Suppressor macrophage (primary cell): ENCODE data around the gene HECTD4.
"Not testable (repeated sequence)": the region's sequence is repeated elsewhere in the genome, so short reads cannot be mapped to it uniquely, and the experiment has no call there.

Experiments used
- DNase-seq, 4 experiments: peaks; one replicate each; pipeline ENCODE4 v3.0.0-alpha.2; 2020 to 2022

Gene HECTD4

DNA sequence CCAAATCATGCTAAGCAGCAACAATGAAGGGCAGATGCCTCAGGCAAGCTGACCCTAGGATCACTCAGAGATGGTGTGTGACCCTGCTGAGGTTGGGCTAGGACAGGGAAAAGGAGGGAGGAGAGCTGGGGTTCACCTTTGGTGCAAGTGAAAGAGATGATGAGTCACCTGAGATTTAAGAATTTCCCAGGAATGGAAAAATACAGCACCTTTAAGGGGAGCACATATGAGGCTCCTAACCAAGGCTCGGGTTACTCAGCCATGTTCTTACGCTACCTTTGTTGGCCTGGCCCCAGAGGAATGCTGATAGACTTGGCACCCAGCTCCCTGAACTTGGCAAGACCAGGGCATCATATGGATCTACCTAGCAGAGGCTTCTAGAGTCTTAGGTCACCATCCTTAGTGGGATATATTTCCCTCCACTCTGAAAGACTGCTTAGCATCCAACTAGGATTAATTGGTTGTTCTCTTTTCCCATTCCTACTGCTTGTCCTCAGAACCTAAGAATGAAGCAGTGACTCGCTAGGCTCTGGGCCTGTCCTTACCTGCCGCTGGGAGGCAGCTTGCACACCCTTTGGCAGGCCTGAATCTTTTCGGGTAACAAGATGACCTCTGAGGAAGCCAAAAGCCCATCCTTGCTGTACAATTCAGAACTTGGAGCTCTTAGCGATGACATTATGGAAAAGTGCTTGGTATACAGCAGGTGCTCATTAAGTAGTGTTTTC lies 269.7 kb downstream of the HECTD4 start:
- DNase-seq = no peak

GRCh38 chr12:112111931-112112330 lies 270.3 kb downstream of the HECTD4 start:
- DNase-seq = peak in 2 of 4 experiments; percentile 36 to 41

DNA sequence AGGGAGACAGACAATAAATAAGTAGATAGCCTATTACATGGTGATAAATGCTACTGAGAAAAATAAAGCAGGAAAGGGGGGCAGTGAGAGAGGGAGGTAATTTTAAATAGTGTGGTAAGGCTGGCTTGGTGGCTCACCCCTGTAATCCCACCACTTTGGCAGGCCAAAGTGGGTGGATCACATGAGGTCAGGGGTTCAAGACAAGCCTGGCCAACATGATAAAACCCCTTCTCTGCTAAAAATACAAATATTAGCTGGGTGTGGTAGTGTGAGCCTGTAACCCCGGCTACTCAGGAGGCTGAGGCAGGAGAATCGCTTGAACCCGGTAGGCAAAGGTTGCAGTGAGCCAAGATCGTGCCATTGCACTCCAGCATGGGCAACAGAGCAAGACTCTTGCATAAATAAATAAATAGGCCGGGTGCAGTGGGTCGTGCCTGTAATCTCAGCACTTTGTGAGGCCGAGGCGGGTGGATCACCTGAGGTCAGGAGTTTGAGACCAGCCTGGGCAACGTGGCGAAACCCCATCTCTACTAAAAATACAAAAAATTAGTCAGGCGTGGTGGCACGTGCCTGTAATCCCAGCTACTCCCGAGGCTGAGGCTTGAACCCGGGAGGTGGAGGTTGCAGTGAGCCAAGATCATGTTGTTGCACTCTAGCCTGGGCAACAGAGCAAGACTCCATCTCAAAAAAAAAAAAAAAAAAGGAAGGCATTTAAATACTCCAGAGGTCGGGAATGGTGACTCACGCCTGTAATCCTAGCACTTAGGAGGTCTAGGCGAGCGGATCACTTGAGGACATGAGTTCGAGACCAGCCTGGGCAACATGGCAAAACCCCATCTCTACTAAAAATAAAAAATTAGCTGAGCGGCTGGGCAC lies 271.2 kb downstream of the HECTD4 start:
- not testable (repeated sequence) for DNase-seq
